ENCODE measurements around the gene BTNL9. TPM values are rescaled to one million over a fixed set of nuclear protein-coding genes. Genes with fewer than 3 reads are reported as not detected.
"Not testable (repeated sequence)": the region's sequence is repeated elsewhere in the genome, so short reads cannot be mapped to it uniquely, and the experiment has no call there.

The BTNL9 gene
- polyA plus RNA-seq, 3 donors, result 25.3 to 467 (median 187) TPM

GRCh38 chr5:181041043-181041442, 977 bp downstream of the BTNL9 start:
- WGBS, 3 donors, result 36 to 41% (median 38%) methylated on average over 6 of the region's 6 CpGs
- H3K27ac ChIP-seq (ENCODE audit: low read depth, low read length), result no peak overlapping the region

DNA sequence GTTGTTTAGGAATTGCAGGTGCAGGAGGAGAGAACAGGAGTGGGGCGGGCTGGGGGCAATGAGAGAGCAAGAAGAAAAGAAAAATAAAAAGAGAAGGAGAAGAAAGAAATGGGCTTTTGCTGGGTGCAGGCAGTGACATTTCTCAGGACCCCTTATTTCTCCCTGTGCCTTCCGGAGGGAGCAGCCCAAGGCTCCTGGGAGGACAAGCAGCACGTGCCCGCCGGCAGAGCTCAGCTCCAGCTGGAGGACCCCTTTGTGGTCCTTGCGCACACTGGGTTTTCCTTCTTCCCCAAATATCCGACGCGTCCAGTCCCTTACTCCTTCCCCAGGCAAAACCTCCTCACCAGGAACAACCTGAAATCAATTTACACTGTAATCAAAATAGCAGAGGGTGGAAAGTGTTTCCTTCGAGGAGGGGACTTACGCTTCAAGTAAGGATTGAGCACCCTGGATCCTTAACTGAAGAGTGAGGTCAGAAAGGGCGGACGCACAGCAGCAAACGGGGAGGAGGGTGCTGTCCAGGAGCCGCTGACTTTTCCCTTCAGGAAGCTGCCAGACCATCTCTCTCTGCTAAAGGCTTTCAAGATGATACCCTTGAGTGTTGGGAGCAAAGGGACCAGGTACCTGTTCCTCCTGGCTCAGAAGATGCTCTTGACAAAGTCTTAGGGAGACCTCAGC, 2.1 kb downstream of the BTNL9 start:
- no peak overlapping the region for H3K27ac ChIP-seq (ENCODE audit: low read depth, low read length)
- WGBS, 3 donors, result 50 to 62% (median 55%) methylated on average over 15 of the region's 15 CpGs

DNA sequence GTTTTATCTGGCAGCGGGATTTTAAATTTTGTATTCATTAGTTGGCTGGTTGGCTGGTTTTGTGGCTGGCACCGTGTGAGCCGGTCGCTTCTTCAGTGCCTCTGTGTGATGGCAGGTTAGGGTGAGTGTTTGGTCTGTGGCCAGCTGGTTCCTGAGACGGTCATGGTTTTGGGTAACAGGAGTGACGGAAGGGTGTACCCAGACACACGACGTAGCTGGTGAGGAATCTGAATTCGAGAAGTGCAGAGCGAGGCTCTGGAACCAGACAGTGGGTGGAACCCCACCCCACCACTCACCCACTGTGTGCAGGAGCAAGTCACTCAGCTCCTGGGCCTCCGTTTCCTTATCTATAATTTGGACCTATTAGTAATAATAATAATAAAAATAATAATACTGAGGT, 2.7 kb downstream of the BTNL9 start:
- WGBS, 3 donors, result 60 to 62% (median 61%) methylated on average over 11 of the region's 11 CpGs
- H3K27ac ChIP-seq (ENCODE audit: low read depth, low read length), result no peak overlapping the region

- 61 to 66% (median 62%) methylated on average over 12 of the region's 12 CpGs for WGBS, 3 donors
- H3K27ac ChIP-seq (ENCODE audit: low read depth, low read length), result no peak overlapping the region
Observed at GRCh38 chr5:181043285-181044092, 3.4 kb downstream of the BTNL9 start.

DNA sequence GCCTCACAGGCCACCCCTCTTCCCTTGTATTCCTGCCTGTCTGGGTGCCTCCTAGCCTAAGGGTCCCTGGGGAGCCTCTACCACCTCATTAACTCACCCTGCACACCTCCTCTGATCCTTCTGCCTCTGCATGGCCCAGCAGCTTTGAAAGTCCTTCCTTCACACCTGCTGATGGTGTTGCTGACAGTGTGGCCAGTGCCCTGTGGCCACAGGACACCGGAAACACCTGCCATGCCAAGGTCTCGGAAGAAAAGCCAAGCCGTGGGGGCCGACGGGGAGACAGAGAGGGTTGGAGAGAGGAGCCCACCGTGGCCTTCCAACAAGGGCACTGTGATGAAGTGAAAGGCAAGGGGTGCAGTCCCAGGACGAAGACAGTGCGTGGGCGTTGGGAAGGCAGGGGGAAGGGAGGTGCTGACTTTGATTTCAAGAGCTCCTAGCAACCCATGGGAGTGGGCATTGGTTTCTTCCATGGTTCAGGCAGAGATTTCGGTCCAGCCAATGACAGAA, 4.1 kb downstream of the BTNL9 start:
- H3K27ac ChIP-seq (ENCODE audit: low read depth, low read length), result no peak overlapping the region
- WGBS, 3 donors, result 69 to 73% (median 71%) methylated on average over 10 of the region's 10 CpGs

DNA sequence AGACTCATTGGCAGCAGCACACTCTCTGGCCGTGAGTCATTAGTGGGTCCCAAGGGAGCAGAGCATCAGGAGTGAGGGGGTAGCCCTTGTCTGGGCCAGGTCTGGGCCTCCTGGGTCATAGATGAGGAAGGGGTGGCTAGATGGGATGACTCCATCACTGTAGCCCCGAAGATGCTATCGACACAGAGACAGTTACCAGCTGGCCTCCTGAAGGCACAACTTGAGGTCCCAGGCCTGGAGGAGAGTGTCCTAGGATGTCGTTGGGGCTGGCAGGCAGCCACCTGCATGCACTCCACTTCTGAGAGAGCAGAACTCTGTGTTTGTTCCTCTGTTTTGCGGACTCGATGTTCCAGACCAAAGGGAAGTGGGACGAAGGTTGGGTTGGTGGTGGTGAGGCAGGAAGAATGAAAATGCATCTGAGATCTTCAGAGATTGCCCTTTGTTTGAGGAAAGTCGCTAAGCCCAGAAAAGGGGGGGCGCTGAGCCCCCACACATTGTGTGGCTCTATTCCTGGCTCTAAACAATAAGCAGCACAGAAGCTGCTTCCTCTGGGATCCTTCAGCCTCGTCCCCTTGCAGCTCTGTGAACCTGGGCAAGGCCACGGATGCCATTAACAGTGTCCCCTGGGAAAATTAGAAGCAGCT, 4.7 kb downstream of the BTNL9 start:
- H3K27ac ChIP-seq (ENCODE audit: low read depth, low read length), result no peak overlapping the region
- 32 to 39% (median 34%) methylated on average over 11 of the region's 11 CpGs for WGBS, 3 donors

GRCh38 chr5:181045316-181045715, 5.2 kb downstream of the BTNL9 start:
- 40 to 56% (median 43%) methylated on average over 10 of the region's 10 CpGs for WGBS, 3 donors
- no peak overlapping the region for H3K27ac ChIP-seq (ENCODE audit: low read depth, low read length)

DNA sequence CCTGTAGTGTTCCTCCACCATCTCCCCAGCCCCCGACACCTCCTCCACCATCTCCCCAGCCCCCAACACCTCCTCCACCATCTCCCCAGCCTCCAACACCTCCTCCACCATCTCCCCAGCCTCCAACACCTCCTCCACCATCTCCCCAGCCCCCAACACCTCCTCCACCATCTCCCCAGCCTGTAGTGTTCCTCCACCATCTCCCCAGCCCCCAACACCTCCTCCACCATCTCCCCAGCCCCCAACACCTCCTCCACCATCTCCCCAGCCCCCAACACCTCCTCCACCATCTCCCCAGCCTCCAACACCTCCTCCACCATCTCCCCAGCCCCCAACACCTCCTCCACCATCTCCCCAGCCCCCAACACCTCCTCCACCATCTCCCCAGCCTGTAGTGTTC, 5.8 kb downstream of the BTNL9 start:
- WGBS, 3 donors, result 13 to 36% methylated on average over 1 of the region's 1 CpG; no CpG with 5 or more reads in 1 of the 3 donors
- not testable (repeated sequence) for H3K27ac ChIP-seq (ENCODE audit: low read depth, low read length)

DNA sequence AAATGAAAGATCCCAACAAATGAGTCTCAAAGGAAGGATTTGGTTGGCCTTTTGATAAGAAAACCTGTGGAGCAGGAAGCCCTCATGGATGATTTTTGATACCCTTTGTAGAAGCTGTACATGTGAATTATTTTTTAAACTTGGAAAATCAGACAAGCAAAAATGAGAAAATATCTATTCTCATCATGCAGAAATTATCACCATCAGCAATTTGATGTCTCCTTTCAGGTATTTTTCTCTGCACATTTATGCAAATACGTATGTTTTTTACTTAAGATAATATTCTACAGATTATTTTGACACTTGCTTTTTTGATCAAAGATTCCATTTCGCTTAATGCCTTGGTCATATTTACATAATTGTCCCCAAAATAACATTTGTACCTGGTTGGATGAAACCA, 7.2 kb downstream of the BTNL9 start:
- 76 to 88% (median 83%) methylated on average over 2 of the region's 2 CpGs for WGBS, 3 donors
- H3K27ac ChIP-seq (ENCODE audit: low read depth, low read length), result no peak overlapping the region

GRCh38 chr5:181047921-181048320, 7.9 kb downstream of the BTNL9 start:
- WGBS, 3 donors, result 90 to 92% (median 92%) methylated on average over 15 of the region's 15 CpGs
- H3K27ac ChIP-seq (ENCODE audit: low read depth, low read length), result no peak overlapping the region

DNA sequence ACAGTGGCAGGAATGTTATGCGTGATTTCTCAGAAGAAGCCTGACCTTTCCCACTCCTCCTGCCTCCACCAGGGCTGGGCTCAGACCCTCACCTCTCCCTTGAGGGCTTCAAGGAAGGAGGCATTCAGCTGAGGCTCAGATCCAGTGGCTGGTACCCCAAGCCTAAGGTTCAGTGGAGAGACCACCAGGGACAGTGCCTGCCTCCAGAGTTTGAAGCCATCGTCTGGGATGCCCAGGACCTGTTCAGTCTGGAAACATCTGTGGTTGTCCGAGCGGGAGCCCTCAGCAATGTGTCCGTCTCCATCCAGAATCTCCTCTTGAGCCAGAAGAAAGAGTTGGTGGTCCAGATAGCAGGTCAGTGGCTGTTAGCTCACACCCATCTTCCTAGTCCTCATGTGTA, 9.9 kb downstream of the BTNL9 start:
- no peak overlapping the region for H3K27ac ChIP-seq (ENCODE audit: low read depth, low read length)
- WGBS, 3 donors, result 84 to 91% (median 84%) methylated on average over 5 of the region's 5 CpGs

GRCh38 chr5:181051841-181052671, 12.0 kb downstream of the BTNL9 start:
- WGBS, 3 donors, result 23 to 27% (median 26%) methylated on average over 27 of the region's 27 CpGs
- H3K27ac ChIP-seq (ENCODE audit: low read depth, low read length), result no peak overlapping the region

GRCh38 chr5:181052672-181053487, 12.8 kb downstream of the BTNL9 start:
- H3K27ac ChIP-seq (ENCODE audit: low read depth, low read length), result no peak overlapping the region
- 1 to 4% (median 1%) methylated on average over 74 to 117 of the region's 120 CpGs for WGBS, 3 donors

DNA sequence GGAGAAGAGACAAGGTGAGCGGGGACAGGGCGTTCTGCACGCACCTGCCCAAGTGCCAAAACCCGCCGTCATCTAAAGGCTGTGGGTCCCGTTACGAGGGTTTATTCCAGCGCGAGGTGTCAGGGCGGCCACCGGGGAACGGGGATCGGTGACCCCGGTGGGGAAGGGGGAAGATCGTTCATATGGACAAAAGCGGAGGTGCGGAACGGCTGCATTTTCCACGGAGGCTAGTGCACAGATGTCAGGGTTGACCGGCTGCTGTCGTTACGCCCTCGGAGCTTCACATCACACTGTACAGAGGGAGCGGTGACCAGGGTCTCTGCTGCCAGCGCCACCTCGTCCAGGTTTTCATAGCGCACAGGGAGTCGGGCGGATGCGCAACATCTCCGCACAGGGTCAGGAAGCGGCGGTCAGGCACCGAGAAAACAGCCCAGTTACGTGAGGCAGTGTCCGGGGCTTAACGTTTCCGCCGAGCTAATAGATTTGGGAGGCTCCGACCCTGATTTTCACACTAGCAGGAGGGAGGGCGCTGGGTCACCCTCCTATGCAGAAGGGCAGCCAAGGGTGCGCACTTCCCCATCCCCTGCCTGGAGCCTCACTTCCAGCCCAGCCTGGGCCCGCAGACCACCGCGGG, 13.5 kb downstream of the BTNL9 start:
- no peak overlapping the region for H3K27ac ChIP-seq (ENCODE audit: low read depth, low read length)
- WGBS, 3 donors, result 3 to 12% (median 6%) methylated on average over 45 of the region's 45 CpGs

DNA sequence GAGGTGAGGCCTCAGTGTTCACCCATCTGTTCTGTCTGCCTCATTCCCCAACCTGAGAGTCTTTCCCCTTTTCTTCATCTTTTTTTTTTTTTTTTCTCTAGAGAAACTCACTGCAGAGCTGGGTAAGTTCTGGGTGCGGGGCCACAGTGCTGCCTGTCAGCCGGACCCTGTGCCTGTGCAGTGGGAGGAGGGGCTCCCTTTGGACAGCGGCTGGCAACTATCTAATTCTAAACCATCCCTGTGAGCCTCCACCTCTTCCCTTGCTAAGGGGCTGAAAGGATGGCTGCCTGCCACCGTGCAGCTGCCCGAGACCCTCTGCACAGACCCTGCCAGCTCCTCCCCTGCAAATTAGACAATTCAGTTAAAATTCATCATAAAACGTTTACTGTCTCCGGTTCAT, 14.1 kb downstream of the BTNL9 start:
- 23 to 37% (median 36%) methylated on average over 7 of the region's 7 CpGs for WGBS, 3 donors
- no peak overlapping the region for H3K27ac ChIP-seq (ENCODE audit: low read depth, low read length)

DNA sequence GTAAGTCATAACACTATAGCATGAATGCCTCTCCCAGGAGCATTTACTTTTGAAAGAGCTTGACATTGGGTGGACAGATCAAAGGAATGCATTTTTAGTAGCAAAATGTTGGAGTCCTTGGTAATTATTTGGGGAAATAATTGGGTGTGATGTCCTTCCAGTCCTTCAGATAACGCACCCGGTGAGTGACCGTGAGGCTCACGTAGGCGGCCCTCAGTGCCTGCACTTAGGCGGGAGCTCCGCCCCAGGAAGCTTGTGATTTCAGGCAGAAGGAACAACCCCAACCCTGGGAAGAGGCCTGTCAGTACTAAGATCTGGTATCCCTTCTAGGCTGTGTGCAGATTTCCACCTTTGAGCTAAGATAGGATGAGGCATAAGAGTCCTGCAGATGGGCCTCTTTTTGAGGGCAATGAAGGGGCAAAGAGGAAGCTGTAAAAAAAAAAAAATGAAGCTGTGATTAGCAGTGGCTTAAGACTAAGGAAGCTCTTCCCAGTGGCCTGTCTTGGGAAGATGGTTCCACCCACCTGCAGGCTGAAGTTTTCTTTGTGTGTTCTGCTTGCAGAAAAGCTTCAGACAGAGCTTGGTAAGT, 14.9 kb downstream of the BTNL9 start:
- 53 to 58% (median 57%) methylated on average over 7 of the region's 7 CpGs for WGBS, 3 donors
- H3K27ac ChIP-seq (ENCODE audit: low read depth, low read length), result no peak overlapping the region

DNA sequence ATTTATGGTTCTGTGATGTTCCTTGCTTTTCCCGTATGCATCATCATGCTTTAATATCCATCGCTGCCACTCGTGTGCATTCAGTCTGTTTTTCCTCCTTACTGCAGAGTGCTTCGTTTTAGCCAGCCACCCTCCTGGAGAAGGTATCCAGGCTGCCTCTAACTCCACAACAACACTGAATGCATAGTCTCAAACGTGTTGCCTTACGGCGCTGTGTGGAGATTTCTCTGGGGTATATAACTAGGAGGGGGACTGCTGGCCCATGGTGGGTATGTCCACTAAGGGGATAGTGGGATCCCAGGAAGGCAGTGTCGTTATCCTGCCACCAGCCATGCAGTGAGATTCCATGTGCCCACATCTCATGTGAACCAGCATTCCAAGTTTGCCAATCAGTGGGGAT, 16.4 kb downstream of the BTNL9 start:
- H3K27ac ChIP-seq (ENCODE audit: low read depth, low read length), result no peak overlapping the region
- WGBS, 3 donors, result 72 to 89% (median 84%) methylated on average over 8 of the region's 8 CpGs
